Tibial artery (tissue), 4 donors: ENCODE data around the gene GRIK5.
"Not testable (repeated sequence)": the region's sequence is repeated elsewhere in the genome, so short reads cannot be mapped to it uniquely, and the experiment has no call there.

Source experiments
- DNase-seq, 2 donors: peaks; one replicate each; pipeline ENCODE4 v3.0.0-alpha.2; 2019
- H3K27ac ChIP-seq, 2 donors: fragments of 200-600 bp; sonication (generic) in 1 of 2; 1 replicate in 1 of 2; 2 replicates in 1 of 2; pipeline ENCODE4 v1.5.1; 2018 to 2019; ENCODE audit warnings: mild to moderate bottlenecking in 1 of 2
- H3K27me3 ChIP-seq, 2 donors: fragments of 200-600 bp; sonication (generic) in 1 of 2; one replicate each; pipeline versions ENCODE4 v1.5.1 to v1.6.0; 2016 to 2019
- H3K36me3 ChIP-seq, 3 donors: fragments of 200-600 bp; sonication (generic) in 2 of 3; one replicate each; pipeline ENCODE4 v1.5.1; 2016 to 2019; ENCODE audit warnings: mild to moderate bottlenecking in 2 of 3
- H3K4me1 ChIP-seq, 4 donors: fragments of 200-600 bp; sonication (generic) in 2 of 4; 1 replicate in 3 of 4; 2 replicates in 1 of 4; pipeline ENCODE4 v1.5.1; 2016 to 2019
- H3K4me3 ChIP-seq, 2 donors: fragments of 200-600 bp; sonication (generic) in 1 of 2; 1 replicate in 1 of 2; 2 replicates in 1 of 2; pipeline ENCODE4 v1.5.1; 2018 to 2019; ENCODE audit warnings: mild to moderate bottlenecking in 2 of 2
- H3K9me3 ChIP-seq, 3 donors: fragments of 200-600 bp; sonication (generic) in 1 of 3; one replicate each; pipeline ENCODE4 v1.5.1; 2016 to 2019
- CTCF ChIP-seq, 2 experiments: fragments of 200-600 bp in 1 of 2; fragments of 450-650 bp in 1 of 2; IDR thresholded peaks; one replicate each; pipeline ENCODE4 v1.5.1; 2017 to 2019; ENCODE audit warnings: antibody characterized with exemption in 2 of 2, mild to moderate bottlenecking in 1 of 2, moderate library complexity in 1 of 2
- intact Hi-C: fragments of 100-400 bp; cut with DNase I; formaldehyde crosslinking; loops from one replicate; pipeline ENCODE4 v1.15.0; 2023; ENCODE audit warnings: low total_unique reads

The GRIK5 gene

DNA sequence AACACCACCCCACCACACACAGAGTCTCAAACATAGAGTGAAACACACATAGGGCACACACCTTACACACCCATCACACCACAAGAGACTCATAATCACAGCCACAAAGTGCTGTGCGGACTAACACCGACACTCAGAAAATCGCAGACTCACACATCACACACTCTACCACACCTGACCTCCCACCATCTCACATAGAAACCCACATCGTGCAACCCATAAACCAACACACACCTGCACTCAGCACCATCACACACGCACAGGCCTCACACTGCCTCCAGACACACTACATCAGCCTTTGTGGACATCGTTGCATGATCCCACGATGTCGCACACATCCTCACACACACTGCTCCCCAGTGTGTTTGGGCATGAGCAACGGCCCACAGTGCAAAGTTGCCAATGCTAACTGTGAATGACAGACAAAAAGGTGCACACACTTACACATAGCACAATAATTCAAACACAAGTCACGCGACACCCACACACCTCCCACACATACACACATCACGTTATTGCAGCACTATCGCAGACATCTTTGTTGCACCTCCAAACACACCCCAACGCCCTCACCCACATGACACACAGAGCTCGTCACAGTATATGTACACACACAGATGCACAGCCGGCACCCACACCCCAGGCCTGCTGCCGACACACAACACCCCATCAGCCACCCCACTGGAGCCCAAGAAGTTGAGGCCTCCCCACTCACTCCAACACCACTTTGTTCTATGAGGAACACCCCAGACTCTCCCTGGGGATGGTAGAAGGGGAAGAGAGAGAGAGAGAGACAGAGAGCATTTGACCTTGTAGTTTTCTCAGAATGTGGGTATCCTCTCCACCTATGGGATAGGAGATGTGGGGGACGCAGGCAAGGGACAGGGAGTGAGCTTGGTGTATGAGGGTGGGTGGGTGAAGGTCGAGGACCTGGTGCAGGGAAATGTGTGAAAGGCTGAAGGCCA is 74.7 kb downstream of the GRIK5 start:
- Histone ChIP-seq H3K4me1 (peaks cover 0 to 31% (median 15%) of the 10 kb centered on the region in 4 donors), H3K36me3 (no peaks in the 10 kb centered on the region), H3K9me3 (no peaks in the 10 kb centered on the region), H3K27me3 (peaks cover 3 to 95% of the 10 kb centered on the region in 2 donors), H3K4me3 (no peak overlapping the region), H3K27ac (no peak overlapping the region)
- no peak for TF ChIP-seq CTCF (IDR thresholded peaks at IDR 0.05)
- DNase-seq, result no peak
- intact Hi-C loops, result no loop called here

DNA sequence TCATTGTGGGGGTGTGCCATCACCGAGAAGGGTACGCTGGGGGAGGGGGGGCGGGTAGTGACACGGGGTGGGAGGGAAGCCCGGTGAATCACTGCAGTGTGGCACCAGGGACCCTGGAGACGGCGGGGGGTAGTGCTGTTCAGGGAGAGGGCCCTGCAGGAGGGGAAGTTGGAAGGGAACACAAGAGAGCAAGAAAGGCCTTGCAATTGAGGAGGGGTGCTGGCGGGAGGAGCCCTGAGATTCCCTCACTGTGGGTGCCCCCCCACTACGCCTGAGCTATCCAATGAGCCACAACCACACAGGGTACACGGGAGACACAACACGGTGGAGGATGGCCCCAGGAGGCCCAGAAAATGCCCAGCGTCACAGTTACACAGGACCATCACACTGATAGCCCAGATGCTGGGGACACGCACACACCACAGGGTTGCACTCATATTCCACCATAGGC is 75.5 kb downstream of the GRIK5 start:
- Histone ChIP-seq H3K27ac (no peak overlapping the region), H3K4me3 (no peak overlapping the region), H3K36me3 (no peaks in the 10 kb centered on the region), H3K4me1 (peaks cover 0 to 31% (median 15%) of the 10 kb centered on the region in 4 donors), H3K27me3 (peaks cover 3 to 94% of the 10 kb centered on the region in 2 donors), H3K9me3 (no peaks in the 10 kb centered on the region)
- intact Hi-C loops, result no loop called here
- DNase-seq, result no peak
- no peak for TF ChIP-seq CTCF (IDR thresholded peaks at IDR 0.05)

- intact Hi-C loops, result no loop called here
- Histone ChIP-seq H3K4me1 (peaks cover 0 to 27% (median 15%) of the 10 kb centered on the region in 4 donors), H3K27me3 (peaks cover 3 to 92% of the 10 kb centered on the region in 2 donors), H3K4me3 (peak within 1 kb of the TSS; percentile 19 to 47), H3K36me3 (no peaks in the 10 kb centered on the region), H3K27ac (no peak within 1 kb of the TSS), H3K9me3 (no peaks in the 10 kb centered on the region)
- DNase-seq, result no peak
- TF ChIP-seq CTCF (IDR thresholded peaks at IDR 0.05), result no peak
Measured at GRCh38 chr19:41993612-41994483, 76.2 kb downstream of the GRIK5 start, which contains the start of gene ATP1A3. Gene ATP1A3, minus strand, starts transcription at chr19:41994230. Its CDS starts 154 bp downstream, at chr19:41994076.

GRCh38 chr19:41991925-41992569 is 78.0 kb downstream of the GRIK5 start:
- H3K36me3 ChIP-seq, DNase-seq, H3K27ac ChIP-seq, intact Hi-C loops, H3K9me3 ChIP-seq, H3K4me3 ChIP-seq: not testable (repeated sequence)
- peaks cover 3 to 82% of the 10 kb centered on the region in 2 donors for H3K27me3 ChIP-seq
- H3K4me1 ChIP-seq, result peaks cover 0 to 12% (median 10%) of the 10 kb centered on the region in 4 donors

DNA sequence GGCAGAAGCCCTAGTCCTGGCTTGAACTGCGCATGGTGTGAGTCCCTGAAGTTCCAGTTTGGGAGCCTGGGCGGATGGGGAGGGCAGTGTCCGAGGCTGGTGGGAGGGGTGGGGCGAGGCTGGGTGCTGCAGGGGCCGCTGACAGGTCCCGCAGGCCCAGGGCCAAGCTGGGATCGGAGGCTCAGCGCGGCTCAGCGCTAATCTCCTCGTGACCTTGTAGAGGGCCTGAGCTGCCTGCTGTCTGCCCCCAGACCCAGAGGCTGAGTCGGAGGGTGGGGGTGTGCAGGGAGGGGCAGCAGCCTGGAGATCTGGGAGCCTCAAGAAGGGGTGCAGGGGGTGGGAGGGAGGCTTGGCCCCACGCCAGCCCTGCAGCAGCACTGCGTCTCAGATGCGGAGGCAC is 79.0 kb downstream of the GRIK5 start:
- Histone ChIP-seq H3K4me3 (no peak overlapping the region), H3K9me3 (no peaks in the 10 kb centered on the region), H3K27ac (no peak overlapping the region), H3K27me3 (peaks cover 3 to 74% of the 10 kb centered on the region in 2 donors), H3K4me1 (peaks cover 0 to 11% (median 10%) of the 10 kb centered on the region in 4 donors), H3K36me3 (no peaks in the 10 kb centered on the region)
- DNase-seq, result no peak
- no peak for TF ChIP-seq CTCF (IDR thresholded peaks at IDR 0.05)
- intact Hi-C loops, result no loop called here
